Right atrium auricular region (tissue), 2 donors: ENCODE results near the gene AHCTF1. TPM values are rescaled to one million over a fixed set of nuclear protein-coding genes. Genes with fewer than 3 reads are reported as not detected.

ENCODE experiments used
- DNase-seq: peaks from one replicate; pipeline ENCODE4 v3.0.0-alpha.2; 2019; ENCODE audit warnings: low spot score
- H3K27ac ChIP-seq, 2 donors: fragments of 200-600 bp; sonication (generic); 1 replicate in 1 of 2; 2 replicates in 1 of 2; pipeline ENCODE4 v1.5.1; 2016 to 2019
- H3K27me3 ChIP-seq, 2 donors: fragments of 200-600 bp; sonication (generic); one replicate each; pipeline versions ENCODE4 v1.5.1 to v1.6.0; 2017 to 2019
- H3K36me3 ChIP-seq: fragments of 200-600 bp; sonication (generic); one replicate; pipeline ENCODE4 v1.5.1; 2016
- H3K4me1 ChIP-seq, 2 donors: fragments of 200-600 bp; sonication (generic); one replicate each; pipeline versions ENCODE4 v1.5.1 to v1.6.0; 2017 to 2019
- H3K4me3 ChIP-seq, 2 donors: fragments of 200-600 bp; sonication (generic); 1 replicate in 1 of 2; 2 replicates in 1 of 2; pipeline ENCODE4 v1.5.1; 2017 to 2019; ENCODE audit warnings: mild to moderate bottlenecking in 1 of 2, moderate library complexity in 1 of 2
- H3K9me3 ChIP-seq, 2 donors: fragments of 200-600 bp; sonication (generic); one replicate each; pipeline ENCODE4 v1.5.1; 2019
- total RNA-seq, 2 donors: library from RNA; depleted of rRNA; stranded (reverse); fragments of >200 nt; gene quantifications; one replicate each; pipeline ENCODE4 v1.1.0, GENCODE V29; 2016
- TF ChIP-seq, protein P1 (sequence below), 2 donors: fragments of 200-600 bp; sonication (generic); IDR thresholded peaks; one replicate each; pipeline ENCODE4 v1.5.1; 2019; ENCODE audit warnings: antibody characterized with exemption in 2 of 2

Gene AHCTF1
- total RNA-seq, 2 donors from 2014 or later, result 21.6 to 24.4 TPM

DNA sequence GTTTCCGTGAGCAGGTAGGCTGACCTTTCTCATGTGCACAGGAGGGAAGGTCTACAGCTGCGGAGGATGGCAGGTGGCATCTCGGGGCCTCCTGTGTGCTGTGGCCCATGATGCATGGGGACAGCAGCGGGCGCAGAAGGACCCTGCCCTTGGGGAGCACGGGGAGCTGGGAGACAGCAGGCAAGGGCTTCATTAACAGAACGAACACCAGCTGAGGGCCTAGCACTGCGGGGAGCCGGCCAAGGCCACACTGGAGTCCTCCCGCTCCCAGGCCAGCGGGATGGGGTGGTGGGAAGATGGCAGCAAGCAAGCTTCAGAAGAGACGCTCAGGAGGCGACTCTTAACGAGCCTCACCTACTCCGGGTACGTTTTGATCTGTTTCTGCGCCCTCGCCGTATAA lies 140.9 kb downstream of the AHCTF1 start:
- no peak overlapping the region for H3K4me3 ChIP-seq
- H3K4me1 ChIP-seq, result peaks cover 0 to 20% of the 10 kb centered on the region in 2 donors
- H3K27ac ChIP-seq, result no peak overlapping the region
- TF ChIP-seq, protein P1, sequence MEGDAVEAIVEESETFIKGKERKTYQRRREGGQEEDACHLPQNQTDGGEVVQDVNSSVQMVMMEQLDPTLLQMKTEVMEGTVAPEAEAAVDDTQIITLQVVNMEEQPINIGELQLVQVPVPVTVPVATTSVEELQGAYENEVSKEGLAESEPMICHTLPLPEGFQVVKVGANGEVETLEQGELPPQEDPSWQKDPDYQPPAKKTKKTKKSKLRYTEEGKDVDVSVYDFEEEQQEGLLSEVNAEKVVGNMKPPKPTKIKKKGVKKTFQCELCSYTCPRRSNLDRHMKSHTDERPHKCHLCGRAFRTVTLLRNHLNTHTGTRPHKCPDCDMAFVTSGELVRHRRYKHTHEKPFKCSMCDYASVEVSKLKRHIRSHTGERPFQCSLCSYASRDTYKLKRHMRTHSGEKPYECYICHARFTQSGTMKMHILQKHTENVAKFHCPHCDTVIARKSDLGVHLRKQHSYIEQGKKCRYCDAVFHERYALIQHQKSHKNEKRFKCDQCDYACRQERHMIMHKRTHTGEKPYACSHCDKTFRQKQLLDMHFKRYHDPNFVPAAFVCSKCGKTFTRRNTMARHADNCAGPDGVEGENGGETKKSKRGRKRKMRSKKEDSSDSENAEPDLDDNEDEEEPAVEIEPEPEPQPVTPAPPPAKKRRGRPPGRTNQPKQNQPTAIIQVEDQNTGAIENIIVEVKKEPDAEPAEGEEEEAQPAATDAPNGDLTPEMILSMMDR (IDR thresholded peaks at IDR 0.05), result no peak
- DNase-seq, result no peak
- H3K9me3 ChIP-seq, result no peaks in the 10 kb centered on the region
- H3K27me3 ChIP-seq, result no peaks in the 10 kb centered on the region
- no peaks in the 10 kb centered on the region for H3K36me3 ChIP-seq

DNA sequence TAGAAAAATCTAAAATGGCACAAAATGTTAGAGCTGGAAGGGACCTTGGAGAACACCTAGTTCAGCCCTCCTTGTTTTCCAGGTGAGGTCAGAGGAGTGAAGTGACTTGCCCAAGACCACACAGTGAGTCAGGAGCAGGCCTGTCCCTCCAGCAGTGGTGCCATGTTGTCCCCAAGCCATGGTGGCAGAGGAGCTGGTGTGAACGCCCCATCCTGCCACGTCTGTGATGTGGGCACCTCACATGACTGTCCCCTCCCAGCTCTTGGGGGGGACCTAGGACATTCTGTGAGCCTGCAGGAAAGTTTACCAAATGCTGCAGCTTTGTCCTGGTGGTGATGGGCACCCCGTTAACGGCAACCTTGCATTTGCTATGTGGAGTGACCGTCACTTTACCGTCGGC lies 141.4 kb downstream of the AHCTF1 start:
- Histone ChIP-seq H3K27me3 (no peaks in the 10 kb centered on the region), H3K4me1 (peaks cover 0 to 20% of the 10 kb centered on the region in 2 donors), H3K9me3 (no peaks in the 10 kb centered on the region), H3K27ac (no peak overlapping the region), H3K4me3 (no peak overlapping the region), H3K36me3 (no peaks in the 10 kb centered on the region)
- TF ChIP-seq, protein P1 (IDR thresholded peaks at IDR 0.05), result no peak
- DNase-seq, result no peak

DNA sequence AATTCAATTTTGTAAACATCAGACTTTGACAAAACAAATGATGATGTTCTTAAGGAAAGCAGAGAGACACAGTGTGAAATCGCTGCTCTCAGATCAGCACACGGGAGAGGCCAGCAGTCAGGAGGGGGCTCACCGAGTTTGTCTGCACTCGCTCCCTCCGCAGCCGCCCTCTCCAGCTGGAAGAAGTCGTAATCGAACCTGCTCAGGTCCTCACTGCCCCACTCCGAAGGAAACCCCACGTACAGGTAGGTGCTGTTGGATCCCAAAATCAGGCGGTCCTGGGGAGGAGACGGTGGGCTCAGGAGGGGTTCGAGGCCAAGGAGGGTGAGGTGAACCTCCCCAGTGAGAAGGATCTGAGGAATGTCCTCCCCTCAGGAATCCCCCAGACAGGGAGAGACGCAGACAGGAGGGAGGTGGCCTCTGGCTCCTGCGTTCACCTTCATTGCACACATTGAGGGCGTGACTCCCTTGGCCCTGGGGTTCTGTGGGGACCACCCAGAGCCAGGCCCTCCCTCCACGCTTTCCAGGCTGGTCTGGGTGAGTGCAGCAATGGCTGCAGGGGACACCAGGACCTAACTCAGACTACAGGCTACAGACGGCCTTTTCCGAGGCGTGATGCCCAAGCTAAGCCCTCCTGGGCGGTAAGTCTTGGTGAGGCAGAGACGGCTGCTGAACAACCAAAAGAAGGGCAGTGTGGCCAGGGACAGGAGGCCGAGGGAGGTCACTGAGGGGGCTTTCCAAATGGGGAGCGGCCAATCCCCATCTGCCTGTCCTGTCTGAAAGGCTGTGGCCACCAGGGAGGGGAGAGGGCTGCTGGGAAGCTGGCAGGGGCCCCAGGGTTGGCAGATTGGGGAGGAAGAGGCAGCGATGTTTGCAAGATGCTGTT lies 142.1 kb downstream of the AHCTF1 start:
- peaks cover 0 to 20% of the 10 kb centered on the region in 2 donors for H3K4me1 ChIP-seq
- H3K36me3 ChIP-seq, result no peaks in the 10 kb centered on the region
- no peak overlapping the region for H3K27ac ChIP-seq
- no peak overlapping the region for H3K4me3 ChIP-seq
- no peaks in the 10 kb centered on the region for H3K9me3 ChIP-seq
- no peak for DNase-seq
- TF ChIP-seq, protein P1 (IDR thresholded peaks at IDR 0.05), result no peak
- no peaks in the 10 kb centered on the region for H3K27me3 ChIP-seq

Other genes starting within 250 kb of the AHCTF1 start
- gene SCCPDH, start 207.5 kb downstream of the AHCTF1 start, total RNA-seq, result 10 to 100 TPM; 21.4 to 23.1 TPM
- gene ZNF695, start 76.1 kb upstream of the AHCTF1 start, total RNA-seq, result under 1 TPM in 1 of 2 donors, not detected in 1; 0.08 TPM
- 1 to 10 TPM in 1 of 2 donors, under 1 TPM in 1; 0.93 to 1.8 TPM for gene ZNF670, start 146.9 kb upstream of the AHCTF1 start, total RNA-seq
- 1 to 10 TPM; 3.2 to 3.6 TPM for gene ZNF669, start 172.4 kb upstream of the AHCTF1 start, total RNA-seq
- gene ZNF124, start 240.1 kb upstream of the AHCTF1 start, total RNA-seq, result 10 to 100 TPM; 10.2 to 22.6 TPM